ENCODE results near the gene SNX9. TPM values are rescaled to one million over a fixed set of nuclear protein-coding genes. Genes with fewer than 3 reads are reported as not detected.
A peak's percentile ranks its signal among the peaks of the same experiment; 100 is the strongest.

SNX9 gene
- total RNA-seq, 1 donor from 2014 or later = 65.0 TPM

DNA sequence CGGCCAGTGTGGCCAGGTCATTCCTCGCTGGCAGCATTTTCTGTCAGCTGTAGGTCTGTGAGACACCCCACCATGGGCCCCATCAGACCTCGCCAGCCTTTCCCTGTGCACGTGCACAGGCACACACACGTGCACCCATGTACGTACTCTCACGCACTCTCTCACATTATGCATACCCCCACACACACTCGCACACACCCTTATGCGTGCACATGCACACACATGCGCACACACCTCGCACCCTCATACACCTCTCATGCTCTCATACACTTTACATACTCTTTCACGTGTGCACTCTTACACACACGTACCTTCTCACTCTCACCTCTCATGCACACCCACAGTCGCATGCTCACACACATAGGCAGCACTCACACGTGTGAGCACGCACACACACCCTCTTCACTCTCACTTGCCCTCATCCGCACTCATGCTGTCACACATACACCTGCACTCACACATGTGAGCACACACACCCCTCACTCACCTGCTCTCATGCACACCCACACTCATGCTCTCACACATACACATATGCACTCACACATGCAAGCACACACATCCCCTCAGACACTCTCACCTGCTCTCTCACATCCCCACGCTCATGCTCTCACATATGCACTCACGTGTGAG lies 46.7 kb downstream of the SNX9 start:
- H3K4me3 Mint-ChIP-seq (ENCODE audit: unreplicated experiment) = no peak overlapping the region
- H3K27ac Mint-ChIP-seq (ENCODE audit: unreplicated experiment) = no peak overlapping the region
- peaks cover 6% of the 10 kb centered on the region for H3K4me1 Mint-ChIP-seq (ENCODE audit: unreplicated experiment)
- no peak for DNase-seq (ENCODE audit: extremely low spot score, unreplicated experiment)
- H3K9me3 Mint-ChIP-seq (ENCODE audit: unreplicated experiment) = no peaks in the 10 kb centered on the region
- peaks cover 18% of the 10 kb centered on the region for H3K36me3 Mint-ChIP-seq (ENCODE audit: unreplicated experiment)
- no peaks in the 10 kb centered on the region for H3K27me3 Mint-ChIP-seq (ENCODE audit: unreplicated experiment)
- TF ChIP-seq, protein P1, sequence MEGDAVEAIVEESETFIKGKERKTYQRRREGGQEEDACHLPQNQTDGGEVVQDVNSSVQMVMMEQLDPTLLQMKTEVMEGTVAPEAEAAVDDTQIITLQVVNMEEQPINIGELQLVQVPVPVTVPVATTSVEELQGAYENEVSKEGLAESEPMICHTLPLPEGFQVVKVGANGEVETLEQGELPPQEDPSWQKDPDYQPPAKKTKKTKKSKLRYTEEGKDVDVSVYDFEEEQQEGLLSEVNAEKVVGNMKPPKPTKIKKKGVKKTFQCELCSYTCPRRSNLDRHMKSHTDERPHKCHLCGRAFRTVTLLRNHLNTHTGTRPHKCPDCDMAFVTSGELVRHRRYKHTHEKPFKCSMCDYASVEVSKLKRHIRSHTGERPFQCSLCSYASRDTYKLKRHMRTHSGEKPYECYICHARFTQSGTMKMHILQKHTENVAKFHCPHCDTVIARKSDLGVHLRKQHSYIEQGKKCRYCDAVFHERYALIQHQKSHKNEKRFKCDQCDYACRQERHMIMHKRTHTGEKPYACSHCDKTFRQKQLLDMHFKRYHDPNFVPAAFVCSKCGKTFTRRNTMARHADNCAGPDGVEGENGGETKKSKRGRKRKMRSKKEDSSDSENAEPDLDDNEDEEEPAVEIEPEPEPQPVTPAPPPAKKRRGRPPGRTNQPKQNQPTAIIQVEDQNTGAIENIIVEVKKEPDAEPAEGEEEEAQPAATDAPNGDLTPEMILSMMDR (IDR thresholded peaks at IDR 0.05) = no peak

DNA sequence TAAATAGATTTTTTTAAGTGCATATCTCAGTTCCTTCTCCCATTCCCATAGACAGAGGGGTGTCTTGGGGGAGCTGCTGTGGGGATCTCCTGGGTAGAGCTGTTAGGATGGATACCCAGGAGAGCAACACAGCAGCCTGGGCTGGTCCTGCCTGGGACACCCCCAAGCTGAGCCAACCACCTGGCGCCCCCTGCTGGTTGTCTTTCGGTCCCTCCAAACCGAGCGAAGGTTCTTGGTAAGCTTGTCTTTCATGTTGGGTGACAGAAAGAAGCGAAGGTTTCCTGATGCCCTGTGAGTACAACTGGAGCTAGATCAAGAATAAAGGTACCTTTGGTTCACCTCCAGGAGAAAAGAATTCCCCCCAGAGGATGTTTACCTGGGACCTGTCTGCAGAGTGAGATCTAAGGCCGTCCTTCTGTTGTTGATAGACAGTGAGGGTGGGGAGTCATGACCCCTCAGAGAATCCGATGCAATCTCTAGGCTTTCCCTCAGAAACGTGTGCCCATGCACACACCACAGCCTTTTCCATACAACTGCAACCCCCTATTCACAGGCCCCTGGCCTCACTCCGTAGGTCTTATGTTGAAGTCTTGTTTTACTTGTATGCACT lies 50.8 kb downstream of the SNX9 start:
- H3K4me1 Mint-ChIP-seq (ENCODE audit: unreplicated experiment) = peaks cover 6% of the 10 kb centered on the region
- no peak overlapping the region for H3K4me3 Mint-ChIP-seq (ENCODE audit: unreplicated experiment)
- peaks cover 39% of the 10 kb centered on the region for H3K36me3 Mint-ChIP-seq (ENCODE audit: unreplicated experiment)
- H3K27me3 Mint-ChIP-seq (ENCODE audit: unreplicated experiment) = no peaks in the 10 kb centered on the region
- DNase-seq (ENCODE audit: extremely low spot score, unreplicated experiment) = peak; percentile 90
- H3K27ac Mint-ChIP-seq (ENCODE audit: unreplicated experiment) = peak overlapping the region; percentile 69
- TF ChIP-seq, protein P1 (IDR thresholded peaks at IDR 0.05) = peak; percentile 89
- H3K9me3 Mint-ChIP-seq (ENCODE audit: unreplicated experiment) = no peaks in the 10 kb centered on the region

DNA sequence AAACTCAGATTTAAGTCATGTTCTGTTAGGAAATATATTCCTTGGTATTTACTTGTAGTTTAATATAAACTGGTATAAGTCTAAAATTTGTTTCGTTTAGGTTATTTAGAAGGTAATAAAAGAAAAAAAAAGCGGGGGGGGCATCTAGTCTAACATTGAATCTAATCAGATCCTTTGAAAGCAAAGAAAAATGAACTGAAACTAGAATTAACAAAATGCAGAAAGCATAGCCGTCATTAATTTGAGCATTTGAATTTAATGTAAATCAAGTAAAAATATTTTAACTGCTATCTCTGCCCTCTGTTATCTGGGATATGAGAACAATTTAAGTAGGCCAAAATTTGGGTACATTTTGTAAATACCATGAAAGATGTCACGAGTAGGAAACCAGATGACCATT lies 54.1 kb downstream of the SNX9 start:
- Mint-ChIP-seq H3K36me3 (ENCODE audit: unreplicated experiment) (peaks cover 54% of the 10 kb centered on the region), H3K27ac (ENCODE audit: unreplicated experiment) (no peak overlapping the region)

DNA sequence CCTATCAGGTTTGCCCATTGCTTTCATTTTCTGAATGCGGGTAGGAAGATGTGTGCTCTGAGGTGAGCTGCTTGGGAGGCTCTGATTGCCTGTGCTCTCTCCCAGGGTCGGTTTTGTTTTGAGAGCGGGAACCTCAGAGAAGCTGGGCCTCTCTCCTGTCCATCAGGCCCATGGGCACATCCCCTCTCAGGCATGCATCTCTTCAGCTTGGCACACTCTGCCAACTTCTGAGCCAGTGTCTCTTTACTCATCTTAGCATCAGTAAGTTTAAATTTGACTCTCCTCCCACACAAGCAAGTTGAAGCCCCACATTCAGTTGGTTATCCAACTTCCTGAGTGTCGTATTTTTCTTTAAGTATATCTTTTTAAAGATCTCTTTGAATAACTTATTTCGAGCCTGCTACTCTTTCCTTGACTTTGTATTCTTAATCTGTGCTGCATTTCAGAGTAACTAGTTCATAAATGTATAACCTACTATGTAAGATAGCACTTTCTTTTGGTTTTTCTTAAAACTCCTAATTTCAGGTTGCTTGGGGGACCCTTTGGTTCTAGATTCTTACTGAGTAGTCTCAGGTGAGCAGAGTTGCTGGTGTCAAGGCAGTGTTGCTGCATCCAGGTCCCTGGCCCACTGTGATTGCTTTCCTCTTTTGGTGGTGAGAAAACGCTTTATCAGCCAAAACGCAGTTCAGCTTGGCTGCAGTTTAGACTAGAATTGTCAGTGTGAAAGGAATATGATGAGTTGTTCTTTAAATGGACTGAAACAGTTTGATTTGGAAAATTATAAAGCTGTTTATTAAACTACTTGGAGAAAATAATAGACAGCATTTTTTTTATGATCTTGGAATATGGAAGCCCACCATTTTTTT lies 54.8 kb downstream of the SNX9 start:
- H3K9me3 Mint-ChIP-seq (ENCODE audit: unreplicated experiment) = peaks cover 3% of the 10 kb centered on the region
- peaks cover 59% of the 10 kb centered on the region for H3K36me3 Mint-ChIP-seq (ENCODE audit: unreplicated experiment)
- TF ChIP-seq, protein P1 (IDR thresholded peaks at IDR 0.05) = no peak
- no peaks in the 10 kb centered on the region for H3K27me3 Mint-ChIP-seq (ENCODE audit: unreplicated experiment)
- H3K27ac Mint-ChIP-seq (ENCODE audit: unreplicated experiment) = peak overlapping the region; percentile 23
- no peak overlapping the region for H3K4me3 Mint-ChIP-seq (ENCODE audit: unreplicated experiment)
- DNase-seq (ENCODE audit: extremely low spot score, unreplicated experiment) = no peak
- H3K4me1 Mint-ChIP-seq (ENCODE audit: unreplicated experiment) = peaks cover 6% of the 10 kb centered on the region

More for the DNA sequence above, 54.1 kb downstream of the SNX9 start:
- no peak for DNase-seq (ENCODE audit: extremely low spot score, unreplicated experiment)
- TF ChIP-seq, protein P1 (IDR thresholded peaks at IDR 0.05) = no peak
- Mint-ChIP-seq H3K27me3 (ENCODE audit: unreplicated experiment) (no peaks in the 10 kb centered on the region), H3K4me1 (ENCODE audit: unreplicated experiment) (peaks cover 6% of the 10 kb centered on the region), H3K9me3 (ENCODE audit: unreplicated experiment) (peaks cover 3% of the 10 kb centered on the region), H3K4me3 (ENCODE audit: unreplicated experiment) (no peak overlapping the region)
